Measurements from ENCODE around the gene PARP15. TPM values are rescaled to one million over a fixed set of nuclear protein-coding genes. Genes with fewer than 3 reads are reported as not detected.

PARP15 gene
- total and polyA plus RNA-seq, 2 donors (not counting 1 experiment from before 2014, with no cell fraction given): 0.62 to 1.2 TPM

DNA sequence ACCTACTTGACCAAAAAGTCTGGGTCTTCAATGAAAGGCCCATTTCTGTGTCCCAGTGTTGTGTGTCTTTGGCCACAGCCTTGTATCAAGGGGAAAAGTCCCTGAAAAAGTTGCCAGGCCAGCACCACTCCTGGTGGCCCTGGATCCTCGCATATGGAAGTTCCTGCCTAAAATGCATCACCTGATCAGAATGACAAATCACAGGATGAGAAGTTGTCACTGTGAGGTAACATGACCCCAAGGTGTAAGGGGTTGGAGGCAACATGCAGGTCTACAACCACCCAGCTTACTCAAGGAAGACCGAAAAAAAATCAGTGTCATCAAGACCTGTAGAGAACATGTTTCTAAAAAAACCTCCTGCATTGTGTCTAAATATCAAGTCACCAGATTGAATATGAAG is 25.6 kb downstream of the PARP15 start:
- DNase-seq (ENCODE audit: low read depth in 2 of 2): no peak
- TF ChIP-seq EZH2 (IDR thresholded peaks at IDR 0.05; ENCODE audit: low read length, missing control alignments): no peak
- TF ChIP-seq, protein P1, sequence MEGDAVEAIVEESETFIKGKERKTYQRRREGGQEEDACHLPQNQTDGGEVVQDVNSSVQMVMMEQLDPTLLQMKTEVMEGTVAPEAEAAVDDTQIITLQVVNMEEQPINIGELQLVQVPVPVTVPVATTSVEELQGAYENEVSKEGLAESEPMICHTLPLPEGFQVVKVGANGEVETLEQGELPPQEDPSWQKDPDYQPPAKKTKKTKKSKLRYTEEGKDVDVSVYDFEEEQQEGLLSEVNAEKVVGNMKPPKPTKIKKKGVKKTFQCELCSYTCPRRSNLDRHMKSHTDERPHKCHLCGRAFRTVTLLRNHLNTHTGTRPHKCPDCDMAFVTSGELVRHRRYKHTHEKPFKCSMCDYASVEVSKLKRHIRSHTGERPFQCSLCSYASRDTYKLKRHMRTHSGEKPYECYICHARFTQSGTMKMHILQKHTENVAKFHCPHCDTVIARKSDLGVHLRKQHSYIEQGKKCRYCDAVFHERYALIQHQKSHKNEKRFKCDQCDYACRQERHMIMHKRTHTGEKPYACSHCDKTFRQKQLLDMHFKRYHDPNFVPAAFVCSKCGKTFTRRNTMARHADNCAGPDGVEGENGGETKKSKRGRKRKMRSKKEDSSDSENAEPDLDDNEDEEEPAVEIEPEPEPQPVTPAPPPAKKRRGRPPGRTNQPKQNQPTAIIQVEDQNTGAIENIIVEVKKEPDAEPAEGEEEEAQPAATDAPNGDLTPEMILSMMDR (conservative IDR thresholded peaks at IDR 0.05 in 1 of 2, IDR thresholded peaks at IDR 0.05 in 1 of 2; ENCODE audit: low read depth in 1 of 2, low read length in 2 of 2): no peak
- no peak overlapping the region for H3K27ac ChIP-seq (ENCODE audit: insufficient read depth, low read length)
- no peaks in the 10 kb centered on the region for H4K20me1 ChIP-seq (ENCODE audit: control insufficient read depth, extremely low read depth, insufficient read depth, low read length)
- no peak overlapping the region for H3K9ac ChIP-seq (ENCODE audit: insufficient read depth, low read length)
- no peaks in the 10 kb centered on the region for H3K36me3 ChIP-seq (ENCODE audit: control insufficient read depth, insufficient read depth, low read length)
- H3K27me3 ChIP-seq (ENCODE audit: control insufficient read depth, insufficient read depth, low read length): no peaks in the 10 kb centered on the region
- H3K9me3 ChIP-seq (ENCODE audit: control insufficient read depth, insufficient read depth, low read depth, low read length): no peaks in the 10 kb centered on the region
- no peak overlapping the region for H2AFZ ChIP-seq (ENCODE audit: low read length)
- H3K79me2 ChIP-seq (ENCODE audit: control insufficient read depth, insufficient read depth, low read length): no peaks in the 10 kb centered on the region
- H3K4me2 ChIP-seq (ENCODE audit: extremely low read depth, insufficient read depth, low read length): no peak overlapping the region
- H3K4me3 ChIP-seq (replicated peaks in 1 of 4; ENCODE audit: control extremely low read depth in 1 of 4, insufficient read depth in 1 of 4, low read depth in 3 of 4, low read length in 4 of 4): no peak overlapping the region
- H3K4me1 ChIP-seq (ENCODE audit: control insufficient read depth, extremely low read depth, insufficient read depth, low read length): no peaks in the 10 kb centered on the region

DNA sequence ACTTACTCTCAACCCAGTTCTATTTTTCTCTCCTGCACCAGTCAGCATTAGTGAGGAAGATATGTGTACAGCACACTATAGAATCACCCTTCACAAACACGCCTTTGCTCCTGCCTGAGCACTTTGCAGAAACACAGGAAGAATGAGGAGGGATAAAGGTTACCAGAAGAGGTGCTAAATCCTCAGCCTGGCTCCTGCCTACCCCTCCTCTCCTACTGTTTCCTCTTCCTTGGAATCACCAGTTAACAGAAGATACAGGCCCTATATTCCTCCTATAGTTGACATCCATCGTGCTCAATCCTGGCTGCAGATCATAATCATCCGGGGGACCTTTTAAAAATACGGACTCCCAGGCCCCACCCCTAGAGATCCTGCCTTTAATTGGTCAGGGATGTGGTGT is 28.9 kb downstream of the PARP15 start:
- Histone ChIP-seq H3K4me3 (replicated peaks in 1 of 4; ENCODE audit: control extremely low read depth in 1 of 4, insufficient read depth in 1 of 4, low read depth in 3 of 4, low read length in 4 of 4) (no peak overlapping the region), H3K27me3 (ENCODE audit: control insufficient read depth, insufficient read depth, low read length) (no peaks in the 10 kb centered on the region), H3K36me3 (ENCODE audit: control insufficient read depth, insufficient read depth, low read length) (no peaks in the 10 kb centered on the region), H3K4me2 (ENCODE audit: extremely low read depth, insufficient read depth, low read length) (no peak overlapping the region), H2AFZ (ENCODE audit: low read length) (no peak overlapping the region), H3K4me1 (ENCODE audit: control insufficient read depth, extremely low read depth, insufficient read depth, low read length) (peaks cover 2% of the 10 kb centered on the region), H3K79me2 (ENCODE audit: control insufficient read depth, insufficient read depth, low read length) (no peaks in the 10 kb centered on the region), H3K27ac (ENCODE audit: insufficient read depth, low read length) (no peak overlapping the region), H3K9ac (ENCODE audit: insufficient read depth, low read length) (no peak overlapping the region), H3K9me3 (ENCODE audit: control insufficient read depth, insufficient read depth, low read depth, low read length) (no peaks in the 10 kb centered on the region), H4K20me1 (ENCODE audit: control insufficient read depth, extremely low read depth, insufficient read depth, low read length) (no peaks in the 10 kb centered on the region)
- no peak for TF ChIP-seq EZH2 (IDR thresholded peaks at IDR 0.05; ENCODE audit: low read length, missing control alignments)
- TF ChIP-seq, protein P1 (conservative IDR thresholded peaks at IDR 0.05 in 1 of 2, IDR thresholded peaks at IDR 0.05 in 1 of 2; ENCODE audit: low read depth in 1 of 2, low read length in 2 of 2): no peak
- no peak for DNase-seq (ENCODE audit: low read depth in 2 of 2)

DNA sequence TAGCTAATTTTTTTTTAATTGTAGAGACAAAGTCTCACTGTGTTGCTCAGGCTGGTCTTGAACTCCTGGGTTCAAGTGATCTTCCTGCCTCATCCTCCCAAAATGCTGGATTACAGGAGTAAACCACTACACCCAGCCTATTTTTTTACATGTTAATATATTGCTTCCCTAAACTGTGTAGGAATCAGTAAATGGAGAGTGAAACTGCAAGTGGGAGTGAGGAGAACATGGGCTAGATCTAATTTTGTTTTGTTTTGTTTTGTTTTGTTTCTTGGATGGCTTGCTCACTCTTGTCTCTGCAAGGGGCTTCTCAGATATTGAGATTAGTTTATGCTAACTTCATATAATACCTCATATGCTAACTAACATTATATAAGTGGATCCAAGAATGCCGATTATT is 31.5 kb downstream of the PARP15 start:
- H3K36me3 ChIP-seq (ENCODE audit: control insufficient read depth, insufficient read depth, low read length): no peaks in the 10 kb centered on the region
- no peaks in the 10 kb centered on the region for H3K9me3 ChIP-seq (ENCODE audit: control insufficient read depth, insufficient read depth, low read depth, low read length)
- no peaks in the 10 kb centered on the region for H3K27me3 ChIP-seq (ENCODE audit: control insufficient read depth, insufficient read depth, low read length)
- no peaks in the 10 kb centered on the region for H3K79me2 ChIP-seq (ENCODE audit: control insufficient read depth, insufficient read depth, low read length)
- H2AFZ ChIP-seq (ENCODE audit: low read length): no peak overlapping the region
- H3K4me3 ChIP-seq (replicated peaks in 1 of 4; ENCODE audit: control extremely low read depth in 1 of 4, insufficient read depth in 1 of 4, low read depth in 3 of 4, low read length in 4 of 4): no peak overlapping the region
- no peak overlapping the region for H3K9ac ChIP-seq (ENCODE audit: insufficient read depth, low read length)
- no peak for DNase-seq (ENCODE audit: low read depth in 2 of 2)
- H3K4me2 ChIP-seq (ENCODE audit: extremely low read depth, insufficient read depth, low read length): no peak overlapping the region
- H4K20me1 ChIP-seq (ENCODE audit: control insufficient read depth, extremely low read depth, insufficient read depth, low read length): no peaks in the 10 kb centered on the region
- peaks cover 2% of the 10 kb centered on the region for H3K4me1 ChIP-seq (ENCODE audit: control insufficient read depth, extremely low read depth, insufficient read depth, low read length)
- no peak for TF ChIP-seq EZH2 (IDR thresholded peaks at IDR 0.05; ENCODE audit: low read length, missing control alignments)
- TF ChIP-seq, protein P1 (conservative IDR thresholded peaks at IDR 0.05 in 1 of 2, IDR thresholded peaks at IDR 0.05 in 1 of 2; ENCODE audit: low read depth in 1 of 2, low read length in 2 of 2): no peak
- no peak overlapping the region for H3K27ac ChIP-seq (ENCODE audit: insufficient read depth, low read length)
